ENCODE results near the gene USO1.
A peak's percentile ranks its signal among the peaks of the same experiment; 100 is the strongest.
"Not testable (repeated sequence)": the region's sequence is repeated elsewhere in the genome, so short reads cannot be mapped to it uniquely, and the experiment has no call there.

Gene USO1

DNA sequence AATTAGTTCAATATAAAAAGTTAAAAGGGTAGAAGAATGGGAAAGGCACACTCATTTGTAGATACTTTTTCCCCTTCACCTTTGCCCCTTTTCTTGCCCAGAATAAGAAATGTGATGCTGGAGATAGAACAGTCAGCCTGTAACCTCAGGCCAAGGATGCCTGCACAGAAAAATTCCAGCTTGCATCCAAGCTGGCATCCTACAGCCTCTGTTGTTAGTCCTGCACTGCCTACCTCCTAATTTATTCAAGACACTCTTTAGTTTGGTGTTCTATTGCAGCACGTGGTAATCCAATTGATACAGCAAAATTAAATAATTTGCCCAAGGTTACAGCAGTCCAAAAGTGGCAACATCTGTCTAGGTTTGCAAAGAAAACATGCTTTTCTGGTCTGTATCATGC is 9.7 kb upstream of the USO1 start:
- Histone ChIP-seq H3K27ac (ENCODE audit: low read length) (no peak overlapping the region), H2AFZ (ENCODE audit: low read depth, low read length) (no peak overlapping the region), H3K4me3 (ENCODE audit: low read length) (no peak overlapping the region), H3K9ac (ENCODE audit: low read length) (no peak overlapping the region), H3K4me2 (ENCODE audit: low read length) (no peak overlapping the region), H3K36me3 (replicated peaks; ENCODE audit: low read depth, low read length) (no peaks in the 10 kb centered on the region), H3K79me2 (ENCODE audit: low read length) (no peaks in the 10 kb centered on the region), H3K9me3 (ENCODE audit: insufficient read depth, low read length) (no peaks in the 10 kb centered on the region), H4K20me1 (ENCODE audit: insufficient read depth, low read length) (no peaks in the 10 kb centered on the region), H3K4me1 (ENCODE audit: low read length) (peaks cover 7% of the 10 kb centered on the region), H3K27me3 (ENCODE audit: low read depth, low read length) (no peaks in the 10 kb centered on the region)
- TF ChIP-seq EZH2phosphoT487 (IDR thresholded peaks at IDR 0.05; ENCODE audit: low read depth), result no peak
- TF ChIP-seq, protein P1, sequence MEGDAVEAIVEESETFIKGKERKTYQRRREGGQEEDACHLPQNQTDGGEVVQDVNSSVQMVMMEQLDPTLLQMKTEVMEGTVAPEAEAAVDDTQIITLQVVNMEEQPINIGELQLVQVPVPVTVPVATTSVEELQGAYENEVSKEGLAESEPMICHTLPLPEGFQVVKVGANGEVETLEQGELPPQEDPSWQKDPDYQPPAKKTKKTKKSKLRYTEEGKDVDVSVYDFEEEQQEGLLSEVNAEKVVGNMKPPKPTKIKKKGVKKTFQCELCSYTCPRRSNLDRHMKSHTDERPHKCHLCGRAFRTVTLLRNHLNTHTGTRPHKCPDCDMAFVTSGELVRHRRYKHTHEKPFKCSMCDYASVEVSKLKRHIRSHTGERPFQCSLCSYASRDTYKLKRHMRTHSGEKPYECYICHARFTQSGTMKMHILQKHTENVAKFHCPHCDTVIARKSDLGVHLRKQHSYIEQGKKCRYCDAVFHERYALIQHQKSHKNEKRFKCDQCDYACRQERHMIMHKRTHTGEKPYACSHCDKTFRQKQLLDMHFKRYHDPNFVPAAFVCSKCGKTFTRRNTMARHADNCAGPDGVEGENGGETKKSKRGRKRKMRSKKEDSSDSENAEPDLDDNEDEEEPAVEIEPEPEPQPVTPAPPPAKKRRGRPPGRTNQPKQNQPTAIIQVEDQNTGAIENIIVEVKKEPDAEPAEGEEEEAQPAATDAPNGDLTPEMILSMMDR (IDR thresholded peaks at IDR 0.05; ENCODE audit: low read depth, low read length), result no peak

DNA sequence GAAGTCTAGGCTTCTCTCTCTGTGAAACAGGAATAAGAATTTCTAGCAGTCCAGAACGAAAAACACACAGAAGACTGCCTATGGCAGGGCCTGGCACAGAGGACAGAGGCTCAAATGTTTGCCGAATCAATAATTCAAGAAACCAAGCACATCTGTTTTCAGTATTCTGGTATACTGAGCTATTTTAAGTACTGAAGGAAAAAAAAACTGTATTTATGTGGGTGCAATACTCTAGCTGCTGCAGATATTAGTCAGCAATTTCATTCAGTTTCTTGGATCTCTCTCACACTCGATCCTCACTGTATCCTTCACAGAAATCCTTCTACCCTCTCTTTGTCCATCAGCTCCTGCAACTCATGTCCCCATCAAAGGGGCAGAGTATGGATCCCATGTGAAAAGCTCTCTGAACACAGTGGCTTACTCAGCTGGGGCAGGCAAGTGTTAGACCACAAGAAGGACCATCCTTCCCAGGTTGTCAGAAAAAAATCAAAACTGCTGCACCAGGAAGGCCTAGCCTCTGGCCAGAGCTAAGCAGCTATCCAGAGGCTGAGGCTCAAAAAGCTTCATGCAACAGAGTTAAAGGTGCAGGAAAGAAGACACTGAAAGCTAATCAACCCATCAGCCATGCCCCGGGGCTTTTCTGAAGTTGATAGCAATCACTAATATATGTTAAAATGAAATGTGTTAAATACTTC is 9.1 kb upstream of the USO1 start:
- H3K9me3 ChIP-seq (ENCODE audit: insufficient read depth, low read length), result no peaks in the 10 kb centered on the region
- no peaks in the 10 kb centered on the region for H3K27me3 ChIP-seq (ENCODE audit: low read depth, low read length)
- H3K4me1 ChIP-seq (ENCODE audit: low read length), result peaks cover 10% of the 10 kb centered on the region
- no peak for TF ChIP-seq EZH2phosphoT487 (IDR thresholded peaks at IDR 0.05; ENCODE audit: low read depth)
- TF ChIP-seq, protein P1 (IDR thresholded peaks at IDR 0.05; ENCODE audit: low read depth, low read length), result no peak
- H2AFZ ChIP-seq (ENCODE audit: low read depth, low read length), result no peak overlapping the region
- no peaks in the 10 kb centered on the region for H3K36me3 ChIP-seq (replicated peaks; ENCODE audit: low read depth, low read length)
- no peaks in the 10 kb centered on the region for H4K20me1 ChIP-seq (ENCODE audit: insufficient read depth, low read length)
- H3K4me3 ChIP-seq (ENCODE audit: low read length), result no peak overlapping the region
- H3K79me2 ChIP-seq (ENCODE audit: low read length), result no peaks in the 10 kb centered on the region
- H3K27ac ChIP-seq (ENCODE audit: low read length), result no peak overlapping the region
- no peak overlapping the region for H3K9ac ChIP-seq (ENCODE audit: low read length)
- 0 out of 2 replicates have a peak overlapping the region, but pooled peaks have one; percentile 9 for H3K4me2 ChIP-seq (ENCODE audit: low read length)

DNA sequence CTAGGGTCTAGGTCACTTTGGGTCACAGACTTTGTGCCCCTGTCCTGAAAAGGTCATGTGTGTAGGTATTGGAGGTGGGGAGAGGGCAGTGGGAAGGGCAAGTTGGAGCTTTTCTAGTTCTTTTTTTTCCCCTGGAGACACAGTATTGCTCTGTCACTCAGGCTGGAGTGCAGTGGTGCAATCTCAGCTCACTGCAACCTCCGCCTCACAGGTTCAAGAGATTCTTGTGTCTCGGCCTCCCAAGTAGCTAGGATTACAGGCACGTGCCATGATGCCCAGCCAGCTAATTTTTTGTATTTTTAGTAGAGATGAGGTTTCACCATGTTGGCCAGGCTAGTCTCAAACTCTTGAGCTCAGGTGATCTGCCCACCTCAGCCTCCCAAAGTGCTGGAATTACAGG is 8.3 kb upstream of the USO1 start:
- H3K9ac ChIP-seq (ENCODE audit: low read length); H3K4me3 ChIP-seq (ENCODE audit: low read length); H3K4me2 ChIP-seq (ENCODE audit: low read length); H3K36me3 ChIP-seq (replicated peaks; ENCODE audit: low read depth, low read length); H3K79me2 ChIP-seq (ENCODE audit: low read length); H3K27me3 ChIP-seq (ENCODE audit: low read depth, low read length); H3K27ac ChIP-seq (ENCODE audit: low read length); H2AFZ ChIP-seq (ENCODE audit: low read depth, low read length); H4K20me1 ChIP-seq (ENCODE audit: insufficient read depth, low read length); H3K9me3 ChIP-seq (ENCODE audit: insufficient read depth, low read length): not testable (repeated sequence)
- H3K4me1 ChIP-seq (ENCODE audit: low read length), result peaks cover 10% of the 10 kb centered on the region

DNA sequence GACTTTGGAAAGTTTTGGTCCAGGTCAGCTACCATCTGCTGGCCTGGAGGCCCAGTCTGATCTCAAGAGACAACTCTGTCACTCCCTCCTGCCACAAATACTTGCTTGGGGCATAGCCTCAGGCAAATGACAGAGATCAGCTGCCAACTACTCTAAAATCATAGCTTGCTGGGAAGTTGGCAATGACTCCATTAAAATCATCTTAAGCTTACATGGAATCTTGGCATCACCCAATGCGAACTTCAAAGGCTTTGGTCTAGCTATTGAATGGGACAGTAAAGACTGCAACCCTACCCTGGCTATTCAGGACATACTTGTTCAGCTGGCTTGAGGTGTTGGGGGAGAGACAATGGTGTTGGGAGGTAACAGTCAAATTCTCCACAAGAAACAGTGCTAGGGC is 7.0 kb upstream of the USO1 start:
- Histone ChIP-seq H3K27ac (ENCODE audit: low read length) (no peak overlapping the region), H3K36me3 (replicated peaks; ENCODE audit: low read depth, low read length) (no peaks in the 10 kb centered on the region), H3K4me3 (ENCODE audit: low read length) (no peak overlapping the region), H3K9me3 (ENCODE audit: insufficient read depth, low read length) (no peaks in the 10 kb centered on the region), H3K4me1 (ENCODE audit: low read length) (peaks cover 10% of the 10 kb centered on the region), H3K27me3 (ENCODE audit: low read depth, low read length) (no peaks in the 10 kb centered on the region), H4K20me1 (ENCODE audit: insufficient read depth, low read length) (no peaks in the 10 kb centered on the region), H2AFZ (ENCODE audit: low read depth, low read length) (no peak overlapping the region), H3K79me2 (ENCODE audit: low read length) (peaks cover 2% of the 10 kb centered on the region; the same call in 1 of the 2 replicates), H3K9ac (ENCODE audit: low read length) (no peak overlapping the region), H3K4me2 (ENCODE audit: low read length) (no peak overlapping the region)
- TF ChIP-seq, protein P1 (IDR thresholded peaks at IDR 0.05; ENCODE audit: low read depth, low read length), result no peak
- no peak for TF ChIP-seq EZH2phosphoT487 (IDR thresholded peaks at IDR 0.05; ENCODE audit: low read depth)
